H1 (cell line): ENCODE data around the gene NME7.
A peak's percentile ranks its signal among the peaks of the same experiment; 100 is the strongest.

ENCODE experiments used
- CTCF ChIP-seq, 3 experiments: IDR thresholded peaks; 1 replicate in 2 of 3; 2 replicates in 1 of 3; pipeline versions ENCODE4 v1.5.1 to v1.6.1; 2011; ENCODE audit warnings: low read length in 3 of 3, mild to moderate bottlenecking in 3 of 3, inconsistent platforms in 2 of 3, low read depth in 1 of 3, moderate library complexity in 1 of 3; ENCODE audit not compliant: insufficient read depth in 1 of 3; ENCODE audit errors: control extremely low read depth in 1 of 3
- EGR1 ChIP-seq: IDR thresholded peaks from 2 replicates; pipeline ENCODE4 v1.6.1; 2011; ENCODE audit warnings: low read depth, low read length, borderline replicate concordance
- EZH2 ChIP-seq: fragments of 200-600 bp; sonication (generic); IDR thresholded peaks from 2 replicates; pipeline ENCODE4 v1.7.1; 2012; ENCODE audit warnings: low read depth, mild to moderate bottlenecking, moderate library complexity, low read length, inconsistent platforms; ENCODE audit not compliant: severe bottlenecking
- KDM5A ChIP-seq: fragments of 200-600 bp; IDR thresholded peaks from 2 replicates; pipeline ENCODE4 v1.7.1; 2012; ENCODE audit warnings: mild to moderate bottlenecking, low read length, inconsistent platforms, mixed read lengths
- MAX ChIP-seq: IDR thresholded peaks from 2 replicates; pipeline ENCODE4 v1.6.1; 2012; ENCODE audit warnings: inconsistent platforms
- POLR2AphosphoS5 ChIP-seq: IDR thresholded peaks from 2 replicates; pipeline ENCODE4 v1.6.1; 2011; ENCODE audit warnings: low read depth, low read length
- RNF2 ChIP-seq: fragments of 200-900, 300-1000 bp; sonication (generic); IDR thresholded peaks from 2 replicates; pipeline ENCODE4 v1.7.1; 2016; ENCODE audit warnings: borderline replicate concordance, low read depth, mild to moderate bottlenecking, antibody characterized with exemption, low read length; ENCODE audit not compliant: poor library complexity, severe bottlenecking; ENCODE audit errors: missing control alignments
- TCF12 ChIP-seq: IDR thresholded peaks from 2 replicates; pipeline ENCODE4 v1.6.1; 2011; ENCODE audit warnings: low read depth, mild to moderate bottlenecking, low read length
- USF2 ChIP-seq: IDR thresholded peaks from 2 replicates; pipeline ENCODE4 v1.6.1; 2011; ENCODE audit warnings: low read length, improper control_type of control experiment

GRCh38 chr1:169348383-169349036, 19.1 kb downstream of the NME7 start:
- TF ChIP-seq MAX: no peak
- no peak for TF ChIP-seq POLR2AphosphoS5
- TF ChIP-seq EGR1: no peak
- TF ChIP-seq TCF12: no peak
- no peak for TF ChIP-seq RNF2
- TF ChIP-seq CTCF (IDR thresholded peaks at IDR 0.05; ENCODE audit: control extremely low read depth in 1 of 3, insufficient read depth in 1 of 3, low read depth in 1 of 3, low read length in 3 of 3): peak in 2 of 3 experiments; percentile 39 to 59; a peak in 2 of 4 replicates
- no peak for TF ChIP-seq KDM5A
- no peak for TF ChIP-seq EZH2
- TF ChIP-seq USF2: no peak
